CD4-positive, alpha-beta T cell (primary cell): Measurements from ENCODE around the gene CASTOR1. TPM values are rescaled to one million over a fixed set of nuclear protein-coding genes. Genes with fewer than 3 reads are reported as not detected.
A peak's percentile ranks its signal among the peaks of the same experiment; 100 is the strongest.

Source experiments
- ATAC-seq: fragments of 200-7000 bp; cut with Tn5 transposase; one replicate; pipeline ENCODE4 v1.10.0; 2022; ENCODE audit warnings: mild to moderate bottlenecking; ENCODE audit not compliant: poor library complexity
- CTCF ChIA-PET: fragments of 350-600 bp; sonication (Branson Sonifier 250); formaldehyde crosslinking; loops from one replicate; lab custom pipeline; 2021; ENCODE audit warnings: antibody characterized with exemption, inconsistent platforms; lab: Charles Lee
- POLR2A ChIA-PET: fragments of 350-600 bp; sonication (Branson Sonifier 250); formaldehyde crosslinking; loops from one replicate; lab custom pipeline; 2021; ENCODE audit warnings: antibody characterized with exemption, inconsistent platforms; lab: Charles Lee
- DNase-seq, 14 experiments: peaks; one replicate each; pipeline ENCODE4 v3.0.0-alpha.2; 2013 to 2020; ENCODE audit warnings: mixed read lengths in 2 of 14
- H3K27ac ChIP-seq, 2 donors: one replicate each; pipeline versions ENCODE4 v1.5.1 to v1.7.0; 2013; ENCODE audit warnings: low read length in 2 of 2, low read depth in 1 of 2, mild to moderate bottlenecking in 1 of 2
- H3K27me3 ChIP-seq, 2 experiments: 1 replicate in 1 of 2; 2 replicates in 1 of 2; pipeline versions ENCODE4 v1.6.1 to v1.7.0; 2013; ENCODE audit warnings: low read length in 2 of 2, control low read depth in 1 of 2, mild to moderate bottlenecking in 1 of 2, moderate library complexity in 1 of 2; ENCODE audit not compliant: insufficient read depth in 2 of 2, control insufficient read depth in 1 of 2
- H3K36me3 ChIP-seq: one replicate; pipeline ENCODE4 v1.6.1; 2013; ENCODE audit warnings: low read length, control low read depth; ENCODE audit not compliant: insufficient read depth
- H3K4me1 ChIP-seq: one replicate; pipeline ENCODE4 v1.6.1; 2013; ENCODE audit warnings: low read length, control low read depth; ENCODE audit not compliant: insufficient read depth
- H3K4me3 ChIP-seq: one replicate; pipeline ENCODE4 v1.5.1; 2013; ENCODE audit warnings: mild to moderate bottlenecking, low read length, moderate library complexity
- H3K9me3 ChIP-seq, 2 experiments: 1 replicate in 1 of 2; 2 replicates in 1 of 2; pipeline versions ENCODE4 v1.6.1 to v1.7.0; 2013; ENCODE audit warnings: low read length in 2 of 2, mild to moderate bottlenecking in 2 of 2, control low read depth in 1 of 2, moderate library complexity in 1 of 2; ENCODE audit not compliant: control insufficient read depth in 1 of 2, insufficient read depth in 1 of 2
- H3K27ac Mint-ChIP-seq: one replicate; pipeline ENCODE4 v1.8.0; 2020; ENCODE audit warnings: mixed read lengths
- H3K27me3 Mint-ChIP-seq: one replicate; pipeline ENCODE4 v1.8.0; 2021; ENCODE audit warnings: mixed read lengths
- H3K36me3 Mint-ChIP-seq: one replicate; pipeline ENCODE4 v1.8.0; 2021; ENCODE audit warnings: low read depth, mixed read lengths
- H3K4me1 Mint-ChIP-seq: one replicate; pipeline ENCODE4 v1.8.0; 2021; ENCODE audit warnings: low read depth, mixed read lengths
- H3K4me3 Mint-ChIP-seq: one replicate; pipeline ENCODE4 v1.8.0; 2020; ENCODE audit warnings: mild to moderate bottlenecking, mixed read lengths
- H3K9me3 Mint-ChIP-seq: one replicate; pipeline ENCODE4 v1.8.0; 2020; ENCODE audit warnings: mixed read lengths
- CTCF ChIP-seq: fragments of 200-600 bp; IDR thresholded peaks from one replicate; pipeline ENCODE4 v1.8.0; 2022; ENCODE audit warnings: antibody characterized with exemption, mild to moderate bottlenecking
- intact Hi-C, 2 experiments: fragments of 100-400 bp; cut with DNase I in 1 of 2; cut with micrococcal nuclease in 1 of 2; formaldehyde crosslinking; loops; one replicate each; pipeline versions ENCODE4 v1.15.1 to v1.9.0; 2023 to 2025; cut with DNase I, micrococcal nuclease
- total RNA-seq, 174 experiments: library from RNA in 2 of 174; stranded (reverse) in 2 of 174; gene quantifications; one replicate each; pipeline ENCODE4 v1.2.3 and lab custom pipeline; 2021 to 2026

Gene CASTOR1
- total RNA-seq, 2 experiments from 2014 or later: 7.9 to 8.8 TPM

GRCh38 chr22:30290342-30291057, 1.2 kb upstream of the CASTOR1 start:
- Histone ChIP-seq H3K4me3 (peak overlapping the region; percentile 75), H3K9me3 (no peaks in the 10 kb centered on the region), H3K27ac (peak overlapping the region; percentile 37 to 60), H3K4me1 (peaks cover 64% of the 10 kb centered on the region), H3K27me3 (no peaks in the 10 kb centered on the region), H3K36me3 (peaks cover 48% of the 10 kb centered on the region)
- Mint-ChIP-seq H3K4me3 (peak overlapping the region; percentile 97), H3K27ac (peak overlapping the region; percentile 87), H3K9me3 (no peaks in the 10 kb centered on the region), H3K27me3 (no peaks in the 10 kb centered on the region), H3K4me1 (peaks cover 58% of the 10 kb centered on the region), H3K36me3 (peaks cover 70% of the 10 kb centered on the region)
- ChIA-PET POLR2A (interaction anchor here (0.6 to 9.8 kb wide), 14 partner anchors 8 to 135 kb away, joined by 3 to 268 read pairs (median 10); partner anchors contain the start of genes CCDC157, MTFP1, RNF215 and SEC14L2), CTCF (interaction anchor here (1.5 to 6.8 kb wide), 9 partner anchors 14 to 134 kb away, joined by 4 to 99 read pairs (median 20); partner anchors contain the start of genes CCDC157, RNF215, SF3A1 and TBC1D10A)
- no peak for ATAC-seq
- TF ChIP-seq CTCF: no peak
- intact Hi-C loops: loop anchor here in 1 of 2 experiments (1.0 kb wide), 2 partner anchors 15 to 66 kb away; partner anchors contain the start of gene SF3A1
- DNase-seq: peak in 1 of 14 experiments; percentile 25

GRCh38 chr22:30289980-30290313, 642 bp upstream of the CASTOR1 start:
- peaks cover 56% of the 10 kb centered on the region for H3K4me1 Mint-ChIP-seq
- H3K27me3 Mint-ChIP-seq: no peaks in the 10 kb centered on the region
- intact Hi-C loops: loop anchor here (1.0 to 5.0 kb wide), 6 partner anchors 15 to 195 kb away; partner anchors contain the start of genes SF3A1 (in 2 of the 2), MTFP1 (in 1 of the 2) and TBC1D10A (in 1 of the 2)
- H3K36me3 Mint-ChIP-seq: peaks cover 68% of the 10 kb centered on the region
- CTCF ChIA-PET: interaction anchor here (1.8 to 6.8 kb wide), 9 partner anchors 8 to 134 kb away, joined by 4 to 99 read pairs (median 20); partner anchors contain the start of genes CCDC157, RNF215, SF3A1 and TBC1D10A
- peak; percentile 37 for ATAC-seq
- no peaks in the 10 kb centered on the region for H3K9me3 Mint-ChIP-seq
- no peaks in the 10 kb centered on the region for H3K9me3 ChIP-seq
- POLR2A ChIA-PET: interaction anchor here (0.6 to 9.8 kb wide), 12 partner anchors 8 to 135 kb away, joined by 3 to 268 read pairs (median 28); partner anchors contain the start of genes CCDC157, MTFP1, RNF215 and SEC14L2
- H3K4me3 Mint-ChIP-seq: peak overlapping the region; percentile 97
- no peak for DNase-seq
- no peaks in the 10 kb centered on the region for H3K27me3 ChIP-seq
- H3K4me3 ChIP-seq: peak overlapping the region; percentile 75
- H3K36me3 ChIP-seq: peaks cover 48% of the 10 kb centered on the region
- H3K4me1 ChIP-seq: peaks cover 59% of the 10 kb centered on the region
- peak overlapping the region; percentile 87 for H3K27ac Mint-ChIP-seq
- peak overlapping the region; percentile 37 to 60 for H3K27ac ChIP-seq
- TF ChIP-seq CTCF: no peak

- peaks cover 51% of the 10 kb centered on the region for H3K4me1 ChIP-seq
- H3K9me3 ChIP-seq: no peaks in the 10 kb centered on the region
- DNase-seq (peak in 1 of 14 experiments; percentile 52), ATAC-seq (no peak)
- ChIA-PET CTCF (interaction anchor here (0.6 to 6.8 kb wide), 36 partner anchors 7 to 200 kb away, joined by 3 to 99 read pairs (median 7); partner anchors contain the start of genes CCDC157, MTFP1, RNF215 and SEC14L2), POLR2A (interaction anchor here (0.8 to 9.8 kb wide), 27 partner anchors 8 to 184 kb away, joined by 3 to 268 read pairs (median 5); partner anchors contain the start of genes CCDC157, MTFP1, OSM and RNF215)
- H3K36me3 Mint-ChIP-seq: peaks cover 62% of the 10 kb centered on the region
- no peaks in the 10 kb centered on the region for H3K27me3 Mint-ChIP-seq
- peak overlapping the region; percentile 75 for H3K4me3 ChIP-seq
- peak overlapping the region; percentile 89 for H3K27ac Mint-ChIP-seq
- H3K27me3 ChIP-seq: no peaks in the 10 kb centered on the region
- H3K4me1 Mint-ChIP-seq: peaks cover 47% of the 10 kb centered on the region
- no peaks in the 10 kb centered on the region for H3K9me3 Mint-ChIP-seq
- H3K27ac ChIP-seq: peak overlapping the region; percentile 51 to 60
- H3K36me3 ChIP-seq: peaks cover 38% of the 10 kb centered on the region
- intact Hi-C loops: loop anchor here (1.0 to 5.0 kb wide), 5 partner anchors 18 to 196 kb away; partner anchors contain the start of genes MTFP1 (in 1 of the 2), SF3A1 (in 1 of the 2) and TBC1D10A (in 1 of the 2)
- H3K4me3 Mint-ChIP-seq: peak overlapping the region; percentile 97
- no peak for TF ChIP-seq CTCF
Observed at GRCh38 chr22:30288419-30289140, 725 bp downstream of the CASTOR1 start.
